22Rv1 (cell line): ENCODE data around the gene CCDC15.

Experiments used
- ZFX ChIP-seq: fragments of 450-650 bp; IDR thresholded peaks from 2 replicates; pipeline ENCODE4 v1.6.1; 2017; ENCODE audit warnings: antibody characterized with exemption, borderline replicate concordance
- TF ChIP-seq, protein P1 (sequence below): fragments of 450-650 bp; IDR thresholded peaks from 2 replicates; pipeline ENCODE4 v1.5.1; 2017; ENCODE audit warnings: mild to moderate bottlenecking

DNA sequence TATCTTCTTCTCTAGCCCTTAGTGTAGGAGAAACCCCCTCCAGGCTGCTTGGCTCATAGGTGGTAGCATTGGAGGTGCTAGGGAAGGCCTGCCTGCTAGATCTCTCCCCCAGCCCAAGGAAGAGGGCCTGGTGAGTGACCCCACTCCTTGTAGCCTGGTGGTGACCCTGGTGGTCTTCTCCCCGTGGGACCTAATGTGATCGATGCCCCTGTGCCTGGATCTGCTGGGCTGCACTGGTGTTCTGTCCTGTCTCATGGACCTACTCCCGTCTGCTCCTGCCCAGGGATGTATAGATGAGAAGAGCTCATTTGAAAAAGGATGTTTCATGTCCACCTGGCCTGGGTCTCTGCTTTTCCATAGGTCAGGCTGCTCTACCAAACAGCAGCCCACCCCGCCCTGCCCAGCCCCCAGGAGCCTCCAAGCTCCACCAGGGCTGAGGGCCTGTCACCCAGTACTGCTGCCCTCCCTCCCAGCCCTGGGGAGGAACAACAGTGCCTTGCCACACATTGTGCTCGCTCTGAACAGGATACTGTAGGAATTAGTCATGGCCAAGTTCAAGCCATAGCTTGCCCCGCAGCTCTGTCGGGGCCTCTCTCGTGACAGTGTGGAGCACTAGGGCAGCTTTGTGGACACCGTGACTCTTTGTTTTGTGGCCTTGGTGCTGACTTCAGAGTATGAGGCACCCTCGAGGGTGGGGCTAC lies 128.8 kb downstream of the CCDC15 start:
- TF ChIP-seq, protein P1, sequence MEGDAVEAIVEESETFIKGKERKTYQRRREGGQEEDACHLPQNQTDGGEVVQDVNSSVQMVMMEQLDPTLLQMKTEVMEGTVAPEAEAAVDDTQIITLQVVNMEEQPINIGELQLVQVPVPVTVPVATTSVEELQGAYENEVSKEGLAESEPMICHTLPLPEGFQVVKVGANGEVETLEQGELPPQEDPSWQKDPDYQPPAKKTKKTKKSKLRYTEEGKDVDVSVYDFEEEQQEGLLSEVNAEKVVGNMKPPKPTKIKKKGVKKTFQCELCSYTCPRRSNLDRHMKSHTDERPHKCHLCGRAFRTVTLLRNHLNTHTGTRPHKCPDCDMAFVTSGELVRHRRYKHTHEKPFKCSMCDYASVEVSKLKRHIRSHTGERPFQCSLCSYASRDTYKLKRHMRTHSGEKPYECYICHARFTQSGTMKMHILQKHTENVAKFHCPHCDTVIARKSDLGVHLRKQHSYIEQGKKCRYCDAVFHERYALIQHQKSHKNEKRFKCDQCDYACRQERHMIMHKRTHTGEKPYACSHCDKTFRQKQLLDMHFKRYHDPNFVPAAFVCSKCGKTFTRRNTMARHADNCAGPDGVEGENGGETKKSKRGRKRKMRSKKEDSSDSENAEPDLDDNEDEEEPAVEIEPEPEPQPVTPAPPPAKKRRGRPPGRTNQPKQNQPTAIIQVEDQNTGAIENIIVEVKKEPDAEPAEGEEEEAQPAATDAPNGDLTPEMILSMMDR = no peak
- no peak for TF ChIP-seq ZFX
